ENCODE results near the gene CAND2.

The CAND2 gene

DNA sequence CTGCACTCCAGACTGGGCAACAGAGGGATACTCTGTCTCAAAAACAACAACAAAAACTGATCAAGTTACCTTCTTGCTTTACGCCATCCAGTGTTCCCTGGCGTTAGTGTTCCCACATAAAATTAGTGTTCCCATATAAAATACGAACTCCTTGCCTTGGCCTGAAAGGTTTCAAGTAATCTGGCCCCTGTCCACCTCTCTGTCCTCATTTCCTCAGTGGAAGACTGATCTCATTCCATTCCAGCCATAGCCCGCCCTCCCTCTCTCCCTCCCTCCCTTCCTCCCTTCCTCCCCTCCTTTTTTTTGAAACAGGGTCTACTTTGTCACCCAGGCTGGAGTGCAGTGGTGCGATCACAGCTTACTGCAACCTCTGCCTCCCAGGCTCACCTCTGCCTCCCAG is 2.8 kb upstream of the CAND2 start:
- no peaks in the 10 kb centered on the region for H3K9me3 Mint-ChIP-seq
- no peak overlapping the region for H3K4me3 Mint-ChIP-seq
- H3K4me1 Mint-ChIP-seq = peaks cover 11% of the 10 kb centered on the region
- peaks cover 9% of the 10 kb centered on the region for H3K27me3 Mint-ChIP-seq (ENCODE audit: low read depth)
- H3K27ac Mint-ChIP-seq = no peak overlapping the region
- TF ChIP-seq, protein P1, sequence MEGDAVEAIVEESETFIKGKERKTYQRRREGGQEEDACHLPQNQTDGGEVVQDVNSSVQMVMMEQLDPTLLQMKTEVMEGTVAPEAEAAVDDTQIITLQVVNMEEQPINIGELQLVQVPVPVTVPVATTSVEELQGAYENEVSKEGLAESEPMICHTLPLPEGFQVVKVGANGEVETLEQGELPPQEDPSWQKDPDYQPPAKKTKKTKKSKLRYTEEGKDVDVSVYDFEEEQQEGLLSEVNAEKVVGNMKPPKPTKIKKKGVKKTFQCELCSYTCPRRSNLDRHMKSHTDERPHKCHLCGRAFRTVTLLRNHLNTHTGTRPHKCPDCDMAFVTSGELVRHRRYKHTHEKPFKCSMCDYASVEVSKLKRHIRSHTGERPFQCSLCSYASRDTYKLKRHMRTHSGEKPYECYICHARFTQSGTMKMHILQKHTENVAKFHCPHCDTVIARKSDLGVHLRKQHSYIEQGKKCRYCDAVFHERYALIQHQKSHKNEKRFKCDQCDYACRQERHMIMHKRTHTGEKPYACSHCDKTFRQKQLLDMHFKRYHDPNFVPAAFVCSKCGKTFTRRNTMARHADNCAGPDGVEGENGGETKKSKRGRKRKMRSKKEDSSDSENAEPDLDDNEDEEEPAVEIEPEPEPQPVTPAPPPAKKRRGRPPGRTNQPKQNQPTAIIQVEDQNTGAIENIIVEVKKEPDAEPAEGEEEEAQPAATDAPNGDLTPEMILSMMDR (IDR thresholded peaks at IDR 0.05; ENCODE audit: unreplicated experiment in 3 of 3) = no peak
- no peaks in the 10 kb centered on the region for H3K36me3 Mint-ChIP-seq (ENCODE audit: low read depth)

DNA sequence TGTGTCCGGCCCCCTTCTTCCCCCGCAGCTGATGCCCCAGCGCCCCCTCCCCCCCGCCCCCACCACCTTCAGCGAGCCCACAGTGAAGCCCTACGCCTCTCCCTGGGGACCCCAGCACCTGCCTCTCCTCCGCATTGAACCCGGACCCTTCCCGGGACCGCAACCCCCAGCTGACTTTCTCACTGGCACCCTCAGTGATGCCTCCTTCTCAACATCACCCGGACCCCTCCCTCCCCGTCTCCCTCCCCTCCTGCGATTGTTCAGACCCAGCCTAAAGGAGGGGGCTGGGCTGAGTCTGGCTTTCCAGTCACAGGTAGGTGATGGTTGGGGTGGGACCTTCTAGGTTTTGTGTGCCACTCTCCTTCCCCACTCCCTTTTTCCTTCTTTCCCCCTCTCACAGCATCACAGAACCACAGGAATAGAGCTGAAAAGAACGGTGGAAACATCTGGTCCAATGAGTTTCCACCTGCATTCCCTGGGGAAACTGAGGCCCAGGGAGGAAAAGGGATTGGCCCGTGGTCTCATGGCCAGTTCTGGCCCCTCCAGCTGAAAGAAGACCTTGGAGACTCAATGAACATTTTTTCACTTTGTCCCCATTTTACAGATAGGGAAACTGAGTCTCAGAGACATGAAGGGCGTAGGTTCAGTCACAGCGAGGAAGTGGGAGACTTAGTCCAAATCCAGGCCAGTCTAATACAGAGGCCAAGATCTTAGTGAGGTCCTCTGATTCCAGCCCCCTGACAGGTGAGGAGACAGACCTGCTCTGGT is 828 bp downstream of the CAND2 start:
- H3K9me3 Mint-ChIP-seq = no peaks in the 10 kb centered on the region
- H3K4me3 Mint-ChIP-seq = peak overlapping the region; percentile 90 to 94 (median 93)
- peaks cover 22% of the 10 kb centered on the region for H3K4me1 Mint-ChIP-seq

DNA sequence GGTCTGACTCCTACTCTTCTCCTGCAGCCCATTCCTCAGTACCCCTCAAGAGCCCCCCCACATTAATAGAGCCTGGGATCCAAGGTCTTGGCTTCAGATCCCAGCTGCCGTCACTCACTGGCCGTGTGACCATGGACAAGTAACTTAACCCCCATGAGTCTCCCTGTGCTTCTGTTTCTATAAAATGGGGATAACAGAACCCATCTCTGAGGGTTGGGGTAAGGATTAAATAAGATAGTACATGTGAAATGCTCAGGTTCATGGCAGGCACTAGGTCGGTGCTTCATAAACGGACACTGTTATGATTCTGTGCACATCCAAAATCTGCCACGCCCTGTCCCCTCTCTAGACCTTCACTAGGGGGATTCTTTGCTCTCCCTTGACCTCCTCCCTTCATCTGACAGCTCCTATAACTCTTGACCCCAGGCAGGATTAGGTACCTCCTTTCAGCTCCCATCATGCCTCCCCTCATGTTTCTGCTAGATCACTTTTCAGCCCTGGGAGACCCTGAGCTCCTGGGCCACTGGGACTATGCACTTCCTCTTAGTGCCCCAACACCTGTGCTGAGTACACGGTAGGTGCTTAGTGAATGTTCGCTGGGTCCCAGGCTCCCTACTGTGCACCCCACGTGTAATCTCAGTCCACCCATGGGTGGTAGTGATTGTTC is 1.5 kb downstream of the CAND2 start:
- Mint-ChIP-seq H3K9me3 (no peaks in the 10 kb centered on the region), H3K36me3 (ENCODE audit: low read depth) (no peaks in the 10 kb centered on the region), H3K4me1 (peaks cover 22% of the 10 kb centered on the region), H3K27ac (peak overlapping the region; percentile 8 to 32 (median 14)), H3K4me3 (peak overlapping the region; percentile 90 to 94 (median 93)), H3K27me3 (ENCODE audit: low read depth) (peaks cover 4% of the 10 kb centered on the region)
- TF ChIP-seq, protein P1 (IDR thresholded peaks at IDR 0.05; ENCODE audit: unreplicated experiment in 3 of 3) = no peak

More for the DNA sequence above, 828 bp downstream of the CAND2 start:
- Mint-ChIP-seq H3K27me3 (ENCODE audit: low read depth) (peaks cover 9% of the 10 kb centered on the region), H3K36me3 (ENCODE audit: low read depth) (no peaks in the 10 kb centered on the region), H3K27ac (peak overlapping the region; percentile 8 to 77 (median 41))
- TF ChIP-seq, protein P1 (IDR thresholded peaks at IDR 0.05; ENCODE audit: unreplicated experiment in 3 of 3) = no peak

DNA sequence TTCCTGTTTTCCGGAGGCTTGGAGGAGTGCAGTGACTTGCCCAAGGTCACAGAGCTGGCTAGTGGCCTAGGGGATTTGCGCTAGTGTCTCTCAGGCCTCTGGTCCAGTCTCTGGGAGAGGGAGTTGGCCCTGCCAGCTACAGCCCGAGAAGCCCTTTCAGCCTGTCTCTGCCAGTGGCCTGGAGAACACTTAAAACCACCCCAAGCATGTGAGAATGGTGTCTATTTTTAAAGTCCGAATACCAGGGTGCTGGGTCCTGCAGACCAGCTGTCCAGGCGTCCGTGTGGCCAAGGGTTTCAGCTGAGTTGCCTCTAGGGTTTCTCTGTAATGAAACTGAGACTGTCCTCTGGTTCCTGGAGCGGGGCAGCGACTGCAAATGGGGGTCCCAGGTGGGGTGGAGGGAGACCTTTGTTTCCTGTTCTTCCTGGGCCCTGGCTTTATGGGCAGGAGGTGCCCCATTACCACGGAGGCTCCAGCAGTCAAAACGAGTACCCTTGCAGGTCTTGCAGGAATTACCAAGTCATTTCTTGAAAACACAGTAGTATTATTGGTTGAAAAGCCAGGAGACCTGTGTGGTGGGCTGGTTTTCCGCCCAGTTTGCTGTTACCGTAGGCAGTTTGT is 2.2 kb downstream of the CAND2 start:
- TF ChIP-seq, protein P1 (IDR thresholded peaks at IDR 0.05; ENCODE audit: unreplicated experiment in 3 of 3) = no peak
- Mint-ChIP-seq H3K4me3 (peak overlapping the region; percentile 90 to 94 (median 93)), H3K4me1 (peaks cover 22% of the 10 kb centered on the region), H3K27ac (peak overlapping the region; percentile 8 to 32 (median 14)), H3K36me3 (ENCODE audit: low read depth) (peaks cover 5% of the 10 kb centered on the region), H3K9me3 (no peaks in the 10 kb centered on the region), H3K27me3 (ENCODE audit: low read depth) (peaks cover 4% of the 10 kb centered on the region)

DNA sequence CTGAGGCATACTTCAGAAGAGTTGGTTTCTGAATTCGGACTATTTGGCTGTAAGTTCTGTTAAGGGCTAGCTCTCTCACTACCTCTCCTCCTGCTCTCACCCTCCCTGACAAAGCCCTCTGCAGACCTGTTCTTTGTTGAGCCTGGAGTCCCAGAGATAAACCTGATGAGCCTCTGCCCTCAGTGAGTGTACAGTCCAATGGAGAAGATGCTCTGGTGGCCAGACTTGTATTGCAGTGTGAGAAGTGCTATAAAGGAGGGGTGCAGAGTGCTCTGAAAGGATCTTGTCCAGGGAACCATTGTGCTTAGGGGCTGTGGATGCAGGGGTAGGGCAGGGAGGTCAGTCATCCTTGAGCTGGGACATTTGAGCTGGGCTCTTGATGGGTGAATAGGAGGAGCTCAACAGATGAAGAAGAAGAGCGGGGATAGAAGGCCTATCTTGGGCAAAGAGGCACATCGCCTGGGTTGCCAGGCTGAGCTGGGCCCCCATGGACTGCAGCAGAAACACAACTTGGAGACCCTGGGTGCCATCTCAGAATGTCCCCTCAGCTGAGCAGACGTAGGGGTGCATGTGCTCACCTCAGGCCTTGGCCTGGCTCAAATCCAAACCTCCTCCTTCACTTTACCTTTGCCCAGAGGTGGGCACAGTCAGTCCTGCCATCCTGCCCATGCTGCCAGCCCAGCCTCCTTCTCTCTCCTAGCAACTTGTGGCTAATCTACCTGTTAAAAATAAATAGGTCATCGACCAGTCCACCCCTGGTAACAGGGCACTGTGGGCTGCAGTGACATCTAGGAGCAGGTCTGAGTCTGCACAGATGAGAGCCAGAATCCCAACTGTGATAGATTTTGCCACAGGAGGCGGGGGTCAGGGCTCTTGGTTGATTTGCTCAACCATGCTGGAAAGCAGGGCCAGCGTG is 3.3 kb downstream of the CAND2 start:
- peaks cover 13% of the 10 kb centered on the region for H3K36me3 Mint-ChIP-seq (ENCODE audit: low read depth)
- peak overlapping the region in 2 of 3 experiments; percentile 35 to 93 for H3K4me3 Mint-ChIP-seq
- no peaks in the 10 kb centered on the region for H3K9me3 Mint-ChIP-seq
- H3K27ac Mint-ChIP-seq = peak overlapping the region; percentile 2 to 35 (median 32)
- H3K27me3 Mint-ChIP-seq (ENCODE audit: low read depth) = peaks cover 4% of the 10 kb centered on the region
- peaks cover 22% of the 10 kb centered on the region for H3K4me1 Mint-ChIP-seq
- TF ChIP-seq, protein P1 (IDR thresholded peaks at IDR 0.05; ENCODE audit: unreplicated experiment in 3 of 3) = no peak
